ENCODE data around the gene CFH.
A peak's percentile ranks its signal among the peaks of the same experiment; 100 is the strongest.
"Not testable (repeated sequence)": the region's sequence is repeated elsewhere in the genome, so short reads cannot be mapped to it uniquely, and the experiment has no call there.

CFH gene

GRCh38 chr1:196667131-196667530 is 15.3 kb downstream of the CFH start:
- DNase-seq (ENCODE audit: low spot score), result no peak

GRCh38 chr1:196669051-196669450 is 17.2 kb downstream of the CFH start:
- DNase-seq (ENCODE audit: low spot score), result no peak

DNA sequence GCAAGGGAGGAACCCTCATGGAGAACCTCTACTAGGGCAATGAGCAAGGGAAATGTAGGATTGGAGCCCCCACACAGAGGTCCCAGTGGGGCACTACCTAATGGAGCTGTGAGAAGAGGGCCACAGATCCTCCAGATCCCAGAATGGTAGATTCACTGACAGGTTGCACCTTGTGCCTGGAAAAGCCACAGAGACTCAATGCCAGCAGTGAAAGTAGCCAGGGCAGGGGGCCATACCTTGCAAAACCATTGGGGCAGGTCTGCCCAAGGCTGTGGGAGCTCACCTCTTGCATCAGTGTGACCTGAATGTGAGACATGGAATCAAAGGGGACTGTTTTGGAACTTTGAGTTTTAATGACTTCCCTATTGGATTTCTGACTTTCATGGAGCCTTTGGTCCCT is 17.9 kb downstream of the CFH start:
- DNase-seq (ENCODE audit: low spot score), result no peak

- DNase-seq (ENCODE audit: low spot score), result no peak
Observed at GRCh38 chr1:196674908-196675307, 23.1 kb downstream of the CFH start.

GRCh38 chr1:196677781-196678509 is 26.1 kb downstream of the CFH start:
- no peak for DNase-seq (ENCODE audit: low spot score)

DNA sequence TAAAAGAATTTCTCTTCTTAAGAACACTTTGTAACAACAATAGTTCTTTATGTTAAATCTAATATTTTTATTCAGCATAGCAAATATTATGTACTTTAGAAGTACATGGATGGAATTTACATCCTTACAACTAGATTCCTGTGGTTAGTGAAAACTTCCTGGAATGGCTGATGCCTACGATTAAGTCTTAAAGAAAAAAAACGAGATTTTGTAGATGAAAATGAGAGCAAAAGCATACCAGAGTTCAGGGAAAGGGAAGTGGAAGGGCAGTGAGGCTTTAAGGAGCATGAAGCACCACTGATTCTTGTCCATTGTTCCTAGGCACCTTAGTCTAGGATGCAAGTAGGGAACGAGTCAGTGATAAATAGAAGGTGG is 26.7 kb downstream of the CFH start:
- DNase-seq (ENCODE audit: low spot score), result no peak

- no peak for DNase-seq (ENCODE audit: low spot score)
Observed at GRCh38 chr1:196680107-196680506, 28.3 kb downstream of the CFH start.

DNA sequence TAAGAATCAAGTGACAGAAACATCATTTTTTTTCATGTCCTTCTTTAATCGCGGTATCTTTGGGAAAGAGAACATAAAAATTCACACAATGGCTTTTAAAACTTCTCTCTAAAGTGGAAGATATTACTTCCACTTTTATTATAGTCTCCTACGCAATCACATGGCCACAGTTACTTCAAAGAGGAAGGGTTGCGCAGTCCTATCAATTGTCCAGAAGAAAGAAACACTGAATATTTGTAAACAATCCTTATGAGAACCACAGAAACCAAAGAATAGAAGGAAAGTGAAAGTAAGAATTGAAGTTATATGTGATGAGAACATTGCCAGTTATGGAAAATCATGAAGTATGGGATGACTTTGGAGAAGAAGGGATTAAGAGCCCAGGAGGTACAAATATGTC is 32.6 kb downstream of the CFH start:
- DNase-seq (ENCODE audit: low spot score), result no peak

DNA sequence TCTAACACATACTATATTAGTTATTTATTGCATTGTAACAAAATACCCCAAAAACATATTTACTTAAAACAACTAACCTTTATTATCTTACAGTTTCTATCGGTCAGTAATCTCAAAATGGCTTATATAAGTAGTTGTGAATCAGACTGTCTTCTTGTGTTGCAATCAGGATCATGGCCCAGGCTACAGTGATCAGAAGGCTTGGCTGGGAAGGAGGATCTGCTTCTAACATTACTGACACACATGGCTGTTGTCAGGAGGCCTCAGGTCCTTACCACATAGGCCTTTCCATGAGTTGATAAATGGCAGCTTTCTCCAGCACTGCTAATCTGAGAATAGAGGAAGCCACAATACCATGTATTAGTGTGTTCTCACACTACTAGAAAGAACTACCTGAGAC is 33.7 kb downstream of the CFH start:
- no peak for DNase-seq (ENCODE audit: low spot score)

DNA sequence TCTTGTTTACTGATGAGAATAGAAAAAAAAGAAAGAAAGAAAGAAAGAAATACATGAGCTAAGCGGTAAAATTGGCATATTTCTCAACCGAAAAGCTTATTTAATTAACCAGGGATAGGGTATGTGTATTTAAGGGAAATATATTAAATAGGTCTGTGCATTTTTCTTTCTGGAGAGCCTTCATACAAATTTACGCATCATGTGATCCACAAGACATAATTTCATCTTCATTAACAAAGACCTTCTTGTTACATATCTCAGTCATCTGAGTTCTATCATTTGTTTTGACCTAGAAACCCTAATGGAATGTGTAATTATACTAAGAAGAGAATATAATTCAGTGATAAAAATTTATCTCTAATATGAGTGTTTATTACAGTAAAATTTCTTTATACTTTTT is 37.2 kb downstream of the CFH start:
- no peak for DNase-seq (ENCODE audit: low spot score)

DNA sequence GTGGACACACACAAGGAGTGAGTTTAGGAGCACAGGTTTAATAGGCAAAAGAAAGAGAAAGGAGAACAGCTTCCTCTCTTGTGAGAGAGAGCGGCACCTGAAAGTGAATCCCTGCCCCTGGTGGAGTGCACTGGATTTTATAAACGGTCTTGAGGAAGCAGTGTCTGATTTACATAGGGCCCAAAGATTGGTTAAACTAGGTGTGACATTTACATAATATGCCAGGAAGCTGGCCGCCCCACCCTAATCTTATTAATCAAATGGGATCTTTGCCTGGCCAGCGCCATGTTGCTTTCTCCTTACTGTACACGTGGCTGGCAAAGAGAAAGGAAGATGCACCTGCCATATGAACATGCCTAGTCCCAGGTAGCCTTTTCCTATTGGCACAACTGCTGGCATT is 38.7 kb downstream of the CFH start:
- DNase-seq (ENCODE audit: low spot score), result no peak

- no peak for DNase-seq (ENCODE audit: low spot score)
Observed at GRCh38 chr1:196698993-196699392, 47.1 kb downstream of the CFH start.

DNA sequence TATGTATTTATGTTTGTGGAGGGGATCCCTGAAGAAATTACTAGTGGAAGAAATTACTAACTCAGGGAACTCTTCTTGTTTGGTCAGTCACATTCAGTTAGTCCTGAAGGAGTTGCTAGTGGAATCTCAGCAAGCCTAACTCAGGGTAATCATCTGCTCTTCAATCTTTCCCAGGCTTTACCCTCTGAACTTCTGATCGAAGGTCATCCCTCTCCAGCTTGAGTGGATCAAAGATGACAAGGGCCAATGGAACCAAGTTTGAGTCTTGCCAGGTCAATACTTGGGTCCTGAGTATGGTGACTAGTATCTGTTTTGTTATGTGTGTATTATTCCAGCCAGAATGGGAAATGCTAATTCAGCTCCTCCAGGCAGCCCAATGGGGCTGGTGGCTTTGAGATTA is 49.3 kb downstream of the CFH start:
- no peak for DNase-seq (ENCODE audit: low spot score)

DNA sequence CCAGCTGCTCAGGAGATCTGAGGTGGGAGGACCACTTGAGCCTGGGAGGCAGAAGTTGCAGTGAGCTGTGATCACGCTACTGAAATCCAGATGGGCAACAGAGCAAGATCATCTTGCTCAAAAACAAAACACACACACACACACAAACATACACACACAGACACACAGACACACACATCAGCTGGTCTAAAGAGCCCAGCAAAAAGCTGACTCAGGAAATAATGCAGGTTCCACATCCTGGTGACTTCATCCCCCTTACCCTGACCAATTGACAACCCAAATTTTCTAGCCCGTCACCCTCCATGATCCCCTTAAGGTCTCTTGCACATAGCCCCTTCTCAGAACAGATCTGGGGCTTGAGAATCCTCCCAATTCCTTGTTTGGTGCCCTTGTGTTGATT is 58.0 kb downstream of the CFH start:
- not testable (repeated sequence) for DNase-seq (ENCODE audit: low spot score)

DNA sequence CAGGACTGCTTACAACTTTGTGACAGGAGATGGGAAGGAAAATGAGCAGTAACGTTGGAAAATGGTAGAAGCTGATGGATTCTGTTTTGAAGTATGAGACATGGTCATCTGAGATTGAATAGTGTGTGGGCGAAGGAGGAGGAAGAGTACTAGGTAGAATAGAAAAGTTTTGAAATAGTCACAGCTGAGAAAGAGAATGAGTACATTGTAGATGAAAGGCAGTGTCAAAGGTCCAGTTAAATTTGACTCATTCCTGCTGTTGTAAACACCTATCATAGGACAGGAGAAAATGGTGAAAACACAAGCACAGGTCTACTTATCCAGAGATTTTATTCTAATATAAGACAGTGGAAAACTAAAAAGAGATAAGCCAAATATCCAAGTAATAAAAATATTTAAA is 66.0 kb downstream of the CFH start:
- DNase-seq (ENCODE audit: low spot score), result no peak

GRCh38 chr1:196723325-196724185 is 71.7 kb downstream of the CFH start:
- peak; percentile 25 for DNase-seq (ENCODE audit: low spot score)

DNA sequence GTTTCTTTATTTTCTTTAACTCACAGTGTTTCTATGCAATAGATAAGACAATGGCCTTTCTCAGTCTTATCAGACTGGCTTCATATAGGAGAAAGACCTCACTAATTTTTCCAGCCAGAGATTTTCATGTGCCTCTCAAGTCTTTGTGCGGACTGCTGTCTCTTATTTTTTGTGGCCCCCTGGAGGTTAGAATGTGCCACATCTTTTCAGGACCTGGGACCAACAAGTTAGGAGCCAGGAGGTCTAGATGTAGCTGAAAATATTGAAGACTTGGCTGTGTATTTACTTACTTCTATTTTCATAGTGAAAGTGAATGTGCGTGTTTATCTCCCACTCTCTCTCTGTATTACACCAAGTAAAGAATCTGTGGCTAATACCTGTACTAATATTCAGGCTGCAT is 80.7 kb downstream of the CFH start:
- DNase-seq (ENCODE audit: low spot score), result no peak

GRCh38 chr1:196733091-196733970 is 81.5 kb downstream of the CFH start:
- no peak for DNase-seq (ENCODE audit: low spot score)

GRCh38 chr1:196734006-196734405 is 82.2 kb downstream of the CFH start:
- DNase-seq (ENCODE audit: low spot score), result no peak

- DNase-seq (ENCODE audit: low spot score), result no peak
Observed at GRCh38 chr1:196734460-196734859, 82.6 kb downstream of the CFH start.

- no peak for DNase-seq (ENCODE audit: low spot score)
Observed at GRCh38 chr1:196738730-196739129, 86.9 kb downstream of the CFH start.

GRCh38 chr1:196743244-196743643 is 91.4 kb downstream of the CFH start:
- not testable (repeated sequence) for DNase-seq (ENCODE audit: low spot score)

Measured in HuH-7 (cell line).